Measurements from ENCODE around the gene HMCN1.

DNA sequence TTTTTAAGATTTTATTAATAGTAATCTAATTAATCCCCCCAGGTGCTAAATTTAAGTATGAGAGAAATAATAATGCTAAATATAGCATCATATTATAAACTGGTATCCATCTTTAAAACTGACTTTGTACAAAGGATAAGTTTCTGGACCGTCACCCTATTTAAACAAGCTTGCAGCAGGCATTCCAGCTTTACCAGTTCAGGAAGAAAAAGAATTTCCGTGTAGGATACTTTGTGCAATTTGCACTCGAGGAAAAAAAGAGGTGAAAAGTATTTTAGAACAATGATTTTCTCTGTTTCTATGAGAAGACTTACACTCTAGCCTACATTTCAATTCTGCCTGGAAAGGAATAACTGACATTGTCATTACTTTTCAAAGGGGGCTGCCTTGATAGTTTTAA is 27.6 kb downstream of the HMCN1 start:
- TF ChIP-seq, protein P1, sequence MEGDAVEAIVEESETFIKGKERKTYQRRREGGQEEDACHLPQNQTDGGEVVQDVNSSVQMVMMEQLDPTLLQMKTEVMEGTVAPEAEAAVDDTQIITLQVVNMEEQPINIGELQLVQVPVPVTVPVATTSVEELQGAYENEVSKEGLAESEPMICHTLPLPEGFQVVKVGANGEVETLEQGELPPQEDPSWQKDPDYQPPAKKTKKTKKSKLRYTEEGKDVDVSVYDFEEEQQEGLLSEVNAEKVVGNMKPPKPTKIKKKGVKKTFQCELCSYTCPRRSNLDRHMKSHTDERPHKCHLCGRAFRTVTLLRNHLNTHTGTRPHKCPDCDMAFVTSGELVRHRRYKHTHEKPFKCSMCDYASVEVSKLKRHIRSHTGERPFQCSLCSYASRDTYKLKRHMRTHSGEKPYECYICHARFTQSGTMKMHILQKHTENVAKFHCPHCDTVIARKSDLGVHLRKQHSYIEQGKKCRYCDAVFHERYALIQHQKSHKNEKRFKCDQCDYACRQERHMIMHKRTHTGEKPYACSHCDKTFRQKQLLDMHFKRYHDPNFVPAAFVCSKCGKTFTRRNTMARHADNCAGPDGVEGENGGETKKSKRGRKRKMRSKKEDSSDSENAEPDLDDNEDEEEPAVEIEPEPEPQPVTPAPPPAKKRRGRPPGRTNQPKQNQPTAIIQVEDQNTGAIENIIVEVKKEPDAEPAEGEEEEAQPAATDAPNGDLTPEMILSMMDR (conservative IDR thresholded peaks at IDR 0.05): no peak
- TF ChIP-seq ZFX (IDR thresholded peaks at IDR 0.05): no peak

Data from C4-2B (cell line).